HepG2 (cell line): ENCODE data around the gene KLHL12. TPM values are rescaled to one million over a fixed set of nuclear protein-coding genes. Genes with fewer than 3 reads are reported as not detected.

Source experiments
- ATAD3A ChIP-seq: sonication (generic); formaldehyde crosslinking; IDR thresholded peaks from 2 replicates; pipeline ENCODE4 v1.4.0; 2020; ENCODE audit warnings: missing genetic modification reagents
- BRCA1 ChIP-seq: sonication (generic); formaldehyde crosslinking; IDR thresholded peaks from 2 replicates; pipeline ENCODE4 v1.4.0; 2020; ENCODE audit warnings: missing genetic modification reagents
- CREB1 ChIP-seq, 2 experiments: fragments of 450-650 bp in 1 of 2; IDR thresholded peaks; 2 replicates each; pipeline ENCODE4 v1.6.1; 2016 to 2017; ENCODE audit warnings: control low read depth in 1 of 2, mild to moderate bottlenecking in 1 of 2, missing compliant biosample characterization in 1 of 2, missing genetic modification characterization in 1 of 2
- GZF1 ChIP-seq: sonication (generic); formaldehyde crosslinking; IDR thresholded peaks from 2 replicates; pipeline ENCODE4 v1.5.1; 2020; ENCODE audit warnings: mild to moderate bottlenecking, missing genetic modification reagents
- KLF16 ChIP-seq, 2 experiments: sonication (generic) in 1 of 2; formaldehyde crosslinking in 1 of 2; IDR thresholded peaks; 2 replicates each; pipeline versions ENCODE4 v1.6.1 to v1.8.0; 2016 to 2023; ENCODE audit warnings: missing genetic modification reagents in 2 of 2, missing compliant biosample characterization in 1 of 2
- KMT2A ChIP-seq: sonication (generic); formaldehyde crosslinking; IDR thresholded peaks from 2 replicates; pipeline ENCODE4 v1.4.0; 2020; ENCODE audit warnings: missing genetic modification reagents
- ONECUT2 ChIP-seq: sonication (generic); formaldehyde crosslinking; IDR thresholded peaks from 2 replicates; pipeline ENCODE4 v1.4.0; 2020; ENCODE audit warnings: missing genetic modification reagents
- POLR2AphosphoS2 ChIP-seq: IDR thresholded peaks from 2 replicates; pipeline ENCODE4 v1.6.1; 2011; ENCODE audit warnings: low read depth, low read length, improper control_type of control experiment
- PTBP1 ChIP-seq: fragments of 200-400 bp; formaldehyde crosslinking; IDR thresholded peaks from 2 replicates; pipeline ENCODE4 v1.6.1; 2018; ENCODE audit warnings: low read length, low read depth; ENCODE audit not compliant: poor library complexity, severe bottlenecking
- RNF2 ChIP-seq: fragments of 450-650 bp; conservative IDR thresholded peaks from 2 replicates; pipeline ENCODE4 v1.6.1; 2016; ENCODE audit warnings: low read depth
- SALL1 ChIP-seq: sonication (generic); formaldehyde crosslinking; IDR thresholded peaks from 2 replicates; pipeline ENCODE4 v1.8.0; 2022; ENCODE audit warnings: mild to moderate bottlenecking, missing genetic modification reagents
- SMARCE1 ChIP-seq: fragments of 450-650 bp; IDR thresholded peaks from 2 replicates; pipeline ENCODE4 v1.6.1; 2017; ENCODE audit warnings: borderline replicate concordance
- SRSF9 ChIP-seq: fragments of 200-400 bp; formaldehyde crosslinking; IDR thresholded peaks from 2 replicates; pipeline ENCODE4 v1.6.1; 2018; ENCODE audit warnings: borderline replicate concordance, mild to moderate bottlenecking, low read depth, low read length; ENCODE audit not compliant: insufficient read depth, poor library complexity, severe bottlenecking
- ZNF124 ChIP-seq: sonication (generic); formaldehyde crosslinking; IDR thresholded peaks from 2 replicates; pipeline ENCODE4 v1.4.0; 2020; ENCODE audit warnings: missing genetic modification reagents
- ZNF143 ChIP-seq: sonication (generic); formaldehyde crosslinking; IDR thresholded peaks from 2 replicates; pipeline ENCODE4 v1.4.0; 2020; ENCODE audit warnings: missing genetic modification reagents
- ZNF333 ChIP-seq: sonication (generic); formaldehyde crosslinking; IDR thresholded peaks from 2 replicates; pipeline ENCODE4 v1.4.0; 2020; ENCODE audit warnings: mild to moderate bottlenecking, missing genetic modification reagents, borderline replicate concordance
- ZNF615 ChIP-seq: sonication (generic); formaldehyde crosslinking; IDR thresholded peaks from 2 replicates; pipeline ENCODE4 v1.5.0; 2020; ENCODE audit warnings: mild to moderate bottlenecking, missing genetic modification reagents, borderline replicate concordance
- ZNF672 ChIP-seq: sonication (generic); formaldehyde crosslinking; IDR thresholded peaks from 2 replicates; pipeline ENCODE4 v1.8.1; 2022; ENCODE audit warnings: missing genetic modification reagents
- ZNF747 ChIP-seq: sonication (generic); formaldehyde crosslinking; IDR thresholded peaks from 2 replicates; pipeline ENCODE4 v1.8.1; 2023; ENCODE audit warnings: missing genetic modification reagents, mild to moderate bottlenecking, borderline replicate concordance
- polyA plus RNA-seq, 8 experiments: library from polyadenylated mRNA; depleted of rRNA in 3 of 8; stranded (reverse) in 7 of 8; unstranded in 1 of 8; fragments of >200 nt; fragmentation: Illumina TruSeq in 4 of 8; extraction: Trizol in 4 of 8; gene quantifications; 2 replicates each; pipeline versions ENCODE4 v1.2.1 to v1.2.3, GENCODE V29; 2011 to 2016; ENCODE audit warnings: low read depth in 4 of 8, missing spikeins in 1 of 8, mixed read lengths in 1 of 8; ENCODE audit not compliant: insufficient read depth in 1 of 8
- total RNA-seq, 5 experiments: library from RNA; depleted of rRNA; stranded (reverse); fragments of >200 nt; fragmentation: Illumina TruSeq; extraction: Trizol; gene quantifications; 2 replicates each; pipeline ENCODE4 v1.2.3, GENCODE V29; 2016; ENCODE audit warnings: low read depth in 1 of 5
- TF ChIP-seq, protein P1 (sequence below): sonication (generic); formaldehyde crosslinking; IDR thresholded peaks from 2 replicates; pipeline ENCODE4 v1.4.0; 2020; ENCODE audit warnings: missing genetic modification reagents
- TF ChIP-seq, protein P2 (sequence below): sonication (generic); formaldehyde crosslinking; IDR thresholded peaks from 2 replicates; pipeline ENCODE4 v1.9.0; 2022; ENCODE audit warnings: low read depth, missing genetic modification reagents
- TF ChIP-seq, protein P3 (sequence below): sonication (generic); formaldehyde crosslinking; IDR thresholded peaks from 2 replicates; pipeline ENCODE4 v1.8.1; 2022; ENCODE audit warnings: mild to moderate bottlenecking, missing genetic modification reagents
- TF ChIP-seq, protein P4 (sequence below): sonication (generic); formaldehyde crosslinking; IDR thresholded peaks from 2 replicates; pipeline ENCODE4 v1.4.0; 2020; ENCODE audit warnings: mild to moderate bottlenecking, missing genetic modification reagents

KLHL12 gene
- total and polyA plus RNA-seq, 2 of the 13 experiments (the other 11 are each of a cell fraction or from before 2014, with no cell fraction given) = 19.2 to 25.2 TPM

DNA sequence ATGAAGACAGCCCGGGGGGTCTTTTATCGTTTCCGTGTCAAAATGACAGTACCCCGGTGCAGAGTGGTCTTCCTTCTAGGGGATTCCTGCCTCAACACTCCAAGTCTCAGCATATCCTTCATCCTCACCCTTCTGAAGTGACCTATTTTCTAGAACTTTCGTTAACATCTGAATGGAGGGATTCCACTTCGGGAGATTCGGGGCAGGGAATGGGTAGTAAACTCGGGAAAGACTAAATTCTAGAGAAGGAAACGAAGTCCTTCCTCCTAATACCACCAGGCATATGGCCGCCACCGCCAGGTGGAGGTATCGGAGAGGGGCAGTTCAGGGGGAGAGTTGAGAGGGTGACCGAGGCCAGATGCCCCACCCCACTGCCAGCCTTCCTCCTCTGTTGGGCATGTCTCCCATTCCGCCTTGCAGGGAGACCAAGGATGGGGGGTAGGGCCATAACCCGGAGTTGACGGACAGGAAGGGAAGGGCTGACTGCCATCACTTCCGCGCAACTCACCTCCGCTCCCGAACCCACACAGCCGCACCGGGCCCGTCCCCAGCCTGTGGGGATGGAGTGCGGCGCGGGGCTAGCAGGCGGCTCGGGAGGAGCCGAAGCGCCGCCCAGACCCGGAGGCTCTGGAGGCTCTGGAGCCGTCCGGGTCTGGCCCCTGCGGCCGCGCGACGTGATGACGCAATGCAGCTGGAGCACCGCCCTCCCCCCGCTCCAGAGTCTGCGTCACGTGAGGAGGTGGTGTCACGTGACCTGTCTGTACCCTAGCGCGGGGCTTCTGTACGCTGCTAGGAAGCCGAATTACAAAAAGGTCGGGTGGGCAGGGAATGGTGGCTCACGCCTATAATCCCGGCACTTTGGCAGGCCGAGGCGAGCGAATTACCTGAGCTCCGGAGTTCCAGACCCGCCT, at the start of gene KLHL12 (continued):
- TF ChIP-seq, protein P1, sequence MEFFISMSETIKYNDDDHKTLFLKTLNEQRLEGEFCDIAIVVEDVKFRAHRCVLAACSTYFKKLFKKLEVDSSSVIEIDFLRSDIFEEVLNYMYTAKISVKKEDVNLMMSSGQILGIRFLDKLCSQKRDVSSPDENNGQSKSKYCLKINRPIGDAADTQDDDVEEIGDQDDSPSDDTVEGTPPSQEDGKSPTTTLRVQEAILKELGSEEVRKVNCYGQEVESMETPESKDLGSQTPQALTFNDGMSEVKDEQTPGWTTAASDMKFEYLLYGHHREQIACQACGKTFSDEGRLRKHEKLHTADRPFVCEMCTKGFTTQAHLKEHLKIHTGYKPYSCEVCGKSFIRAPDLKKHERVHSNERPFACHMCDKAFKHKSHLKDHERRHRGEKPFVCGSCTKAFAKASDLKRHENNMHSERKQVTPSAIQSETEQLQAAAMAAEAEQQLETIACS (CRISPR knock-in tag) = peak; percentile 43; the same call in 1 of the 2 replicates
- TF ChIP-seq ZNF333 = peak; percentile 77
- no peak for TF ChIP-seq ATAD3A (CRISPR knock-in tag)
- TF ChIP-seq ZNF143 (CRISPR knock-in tag) = peak; percentile 66; the same call in 1 of the 2 replicates
- TF ChIP-seq, protein P2, sequence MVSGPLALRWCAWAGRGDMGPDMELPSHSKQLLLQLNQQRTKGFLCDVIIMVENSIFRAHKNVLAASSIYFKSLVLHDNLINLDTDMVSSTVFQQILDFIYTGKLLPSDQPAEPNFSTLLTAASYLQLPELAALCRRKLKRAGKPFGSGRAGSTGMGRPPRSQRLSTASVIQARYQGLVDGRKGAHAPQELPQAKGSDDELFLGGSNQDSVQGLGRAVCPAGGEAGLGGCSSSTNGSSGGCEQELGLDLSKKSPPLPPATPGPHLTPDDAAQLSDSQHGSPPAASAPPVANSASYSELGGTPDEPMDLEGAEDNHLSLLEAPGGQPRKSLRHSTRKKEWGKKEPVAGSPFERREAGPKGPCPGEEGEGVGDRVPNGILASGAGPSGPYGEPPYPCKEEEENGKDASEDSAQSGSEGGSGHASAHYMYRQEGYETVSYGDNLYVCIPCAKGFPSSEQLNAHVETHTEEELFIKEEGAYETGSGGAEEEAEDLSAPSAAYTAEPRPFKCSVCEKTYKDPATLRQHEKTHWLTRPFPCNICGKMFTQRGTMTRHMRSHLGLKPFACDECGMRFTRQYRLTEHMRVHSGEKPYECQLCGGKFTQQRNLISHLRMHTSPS (CRISPR knock-in tag) = 0 out of 2 replicates have a peak, but pooled peaks have one; percentile 71
- TF ChIP-seq, protein P3, sequence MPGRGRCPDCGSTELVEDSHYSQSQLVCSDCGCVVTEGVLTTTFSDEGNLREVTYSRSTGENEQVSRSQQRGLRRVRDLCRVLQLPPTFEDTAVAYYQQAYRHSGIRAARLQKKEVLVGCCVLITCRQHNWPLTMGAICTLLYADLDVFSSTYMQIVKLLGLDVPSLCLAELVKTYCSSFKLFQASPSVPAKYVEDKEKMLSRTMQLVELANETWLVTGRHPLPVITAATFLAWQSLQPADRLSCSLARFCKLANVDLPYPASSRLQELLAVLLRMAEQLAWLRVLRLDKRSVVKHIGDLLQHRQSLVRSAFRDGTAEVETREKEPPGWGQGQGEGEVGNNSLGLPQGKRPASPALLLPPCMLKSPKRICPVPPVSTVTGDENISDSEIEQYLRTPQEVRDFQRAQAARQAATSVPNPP (CRISPR knock-in tag) = 0 out of 2 replicates have a peak, but pooled peaks have one; percentile 43
- peak; percentile 65; the same call in 1 of the 2 replicates for TF ChIP-seq GZF1 (CRISPR knock-in tag)
- peak in 1 of 2 experiments; percentile 94; a peak in 2 of 4 replicates for TF ChIP-seq KLF16 (CRISPR knock-in tag; IDR thresholded peaks at IDR 0.05)
- no peak for TF ChIP-seq ZNF124 (CRISPR knock-in tag)
- peak; percentile 59 for TF ChIP-seq BRCA1
- peak; percentile 90 for TF ChIP-seq KMT2A
- no peak for TF ChIP-seq SMARCE1
- TF ChIP-seq PTBP1 = peak; percentile 82
- TF ChIP-seq ONECUT2 (CRISPR knock-in tag) = 0 out of 2 replicates have a peak, but pooled peaks have one; percentile 22
- TF ChIP-seq ZNF615 (CRISPR knock-in tag) = peak; percentile 80
- no peak for TF ChIP-seq POLR2AphosphoS2
- TF ChIP-seq ZNF747 (CRISPR knock-in tag) = peak; percentile 88
- peak; percentile 74; the same call in 1 of the 2 replicates for TF ChIP-seq SALL1 (CRISPR knock-in tag)
- TF ChIP-seq CREB1 (IDR thresholded peaks at IDR 0.05) = peak; percentile 96
- TF ChIP-seq CREB1 (CRISPR knock-in tag; IDR thresholded peaks at IDR 0.05) = peak; percentile 97
- TF ChIP-seq, protein P4, sequence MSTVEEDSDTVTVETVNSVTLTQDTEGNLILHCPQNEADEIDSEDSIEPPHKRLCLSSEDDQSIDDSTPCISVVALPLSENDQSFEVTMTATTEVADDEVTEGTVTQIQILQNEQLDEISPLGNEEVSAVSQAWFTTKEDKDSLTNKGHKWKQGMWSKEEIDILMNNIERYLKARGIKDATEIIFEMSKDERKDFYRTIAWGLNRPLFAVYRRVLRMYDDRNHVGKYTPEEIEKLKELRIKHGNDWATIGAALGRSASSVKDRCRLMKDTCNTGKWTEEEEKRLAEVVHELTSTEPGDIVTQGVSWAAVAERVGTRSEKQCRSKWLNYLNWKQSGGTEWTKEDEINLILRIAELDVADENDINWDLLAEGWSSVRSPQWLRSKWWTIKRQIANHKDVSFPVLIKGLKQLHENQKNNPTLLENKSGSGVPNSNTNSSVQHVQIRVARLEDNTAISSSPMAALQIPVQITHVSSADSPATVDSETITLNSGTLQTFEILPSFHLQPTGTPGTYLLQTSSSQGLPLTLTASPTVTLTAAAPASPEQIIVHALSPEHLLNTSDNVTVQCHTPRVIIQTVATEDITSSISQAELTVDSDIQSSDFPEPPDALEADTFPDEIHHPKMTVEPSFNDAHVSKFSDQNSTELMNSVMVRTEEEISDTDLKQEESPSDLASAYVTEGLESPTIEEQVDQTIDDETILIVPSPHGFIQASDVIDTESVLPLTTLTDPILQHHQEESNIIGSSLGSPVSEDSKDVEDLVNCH (CRISPR knock-in tag) = peak; percentile 20; the same call in 1 of the 2 replicates
- no peak for TF ChIP-seq RNF2
- TF ChIP-seq SRSF9 = no peak
- no peak for TF ChIP-seq ZNF672 (CRISPR knock-in tag)
